OCI-LY1 (cell line): ENCODE data around the gene OXCT1.

ENCODE experiments used
- EZH2 ChIP-seq: fragments of 200-600 bp; sonication (generic), shearing (Covaris generic); IDR thresholded peaks from 2 replicates; pipeline ENCODE4 v1.8.0; 2017; ENCODE audit warnings: borderline replicate concordance, mixed run types, mild to moderate bottlenecking, antibody characterized with exemption, low read length, moderate library complexity, mixed read lengths
- TF ChIP-seq, protein P1 (sequence below): fragments of 200-600 bp; sonication (generic), shearing (Covaris generic); IDR thresholded peaks from 2 replicates; pipeline ENCODE4 v1.5.1; 2017; ENCODE audit warnings: mild to moderate bottlenecking, antibody characterized with exemption, low read length, moderate library complexity, mixed read lengths

- TF ChIP-seq EZH2 = no peak
- TF ChIP-seq, protein P1, sequence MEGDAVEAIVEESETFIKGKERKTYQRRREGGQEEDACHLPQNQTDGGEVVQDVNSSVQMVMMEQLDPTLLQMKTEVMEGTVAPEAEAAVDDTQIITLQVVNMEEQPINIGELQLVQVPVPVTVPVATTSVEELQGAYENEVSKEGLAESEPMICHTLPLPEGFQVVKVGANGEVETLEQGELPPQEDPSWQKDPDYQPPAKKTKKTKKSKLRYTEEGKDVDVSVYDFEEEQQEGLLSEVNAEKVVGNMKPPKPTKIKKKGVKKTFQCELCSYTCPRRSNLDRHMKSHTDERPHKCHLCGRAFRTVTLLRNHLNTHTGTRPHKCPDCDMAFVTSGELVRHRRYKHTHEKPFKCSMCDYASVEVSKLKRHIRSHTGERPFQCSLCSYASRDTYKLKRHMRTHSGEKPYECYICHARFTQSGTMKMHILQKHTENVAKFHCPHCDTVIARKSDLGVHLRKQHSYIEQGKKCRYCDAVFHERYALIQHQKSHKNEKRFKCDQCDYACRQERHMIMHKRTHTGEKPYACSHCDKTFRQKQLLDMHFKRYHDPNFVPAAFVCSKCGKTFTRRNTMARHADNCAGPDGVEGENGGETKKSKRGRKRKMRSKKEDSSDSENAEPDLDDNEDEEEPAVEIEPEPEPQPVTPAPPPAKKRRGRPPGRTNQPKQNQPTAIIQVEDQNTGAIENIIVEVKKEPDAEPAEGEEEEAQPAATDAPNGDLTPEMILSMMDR = no peak
These were observed 153.8 kb downstream of the OXCT1 start for GRCh38 chr5:41716382-41716781.
